HG03575 (cell line): Measurements from ENCODE around the gene QARS1.

Experiments
- ATAC-seq: cut with Tn5 transposase; IDR thresholded peaks from one replicate; pipeline ENCODE4 v1.9.1; 2021; ENCODE audit not compliant: unreplicated experiment, insufficient number of reproducible peaks, low FRiP score; ENCODE audit errors: extremely low read depth

QARS1 gene

DNA sequence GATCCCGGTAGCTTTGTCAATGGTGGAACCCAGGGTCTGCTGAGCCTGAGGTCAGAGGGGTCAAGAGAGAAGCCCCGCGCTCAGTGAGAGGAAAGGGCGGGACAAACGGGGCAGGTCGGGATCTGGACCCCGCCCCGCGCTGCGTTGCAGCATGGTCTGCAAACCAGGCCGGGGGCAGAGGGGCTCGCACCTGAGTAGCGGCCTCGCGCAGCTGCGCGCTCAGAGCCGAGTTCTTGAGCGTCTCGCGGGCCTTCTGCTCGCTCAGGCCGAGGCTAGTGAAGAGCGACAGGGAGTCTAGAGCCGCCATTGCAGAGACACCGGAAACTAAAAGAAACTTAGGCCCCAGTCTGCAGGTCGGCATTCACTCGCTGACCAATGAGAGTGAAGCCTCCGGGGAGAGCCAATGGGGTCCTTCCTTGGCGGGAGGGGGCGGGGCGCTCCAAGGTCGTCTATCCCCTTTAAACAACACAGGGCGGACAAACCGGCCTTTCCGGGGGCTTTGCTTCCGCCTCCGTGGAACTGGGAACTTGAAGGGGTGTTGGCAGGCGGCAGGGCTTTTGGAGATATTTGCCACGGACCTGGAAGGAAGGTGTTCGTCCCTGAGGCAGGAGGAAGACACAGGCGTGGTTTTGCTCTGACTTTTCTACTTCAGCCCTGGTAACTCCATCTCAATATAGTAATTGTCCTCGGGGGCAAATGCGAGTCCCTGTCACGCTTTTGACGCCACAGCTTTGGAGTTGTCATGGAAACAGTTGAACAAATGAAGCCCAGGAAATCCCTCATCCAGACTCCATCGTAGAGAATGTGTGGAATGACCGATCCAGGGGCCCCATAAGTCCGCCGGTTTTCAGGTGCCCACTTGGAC lies at the start of gene QARS1:
Gene QARS1, minus strand, starts transcription at position 331 of the 865 bp plus-strand sequence. Its CDS starts 24 bp downstream, at position 307.
- ATAC-seq: no peak

DNA sequence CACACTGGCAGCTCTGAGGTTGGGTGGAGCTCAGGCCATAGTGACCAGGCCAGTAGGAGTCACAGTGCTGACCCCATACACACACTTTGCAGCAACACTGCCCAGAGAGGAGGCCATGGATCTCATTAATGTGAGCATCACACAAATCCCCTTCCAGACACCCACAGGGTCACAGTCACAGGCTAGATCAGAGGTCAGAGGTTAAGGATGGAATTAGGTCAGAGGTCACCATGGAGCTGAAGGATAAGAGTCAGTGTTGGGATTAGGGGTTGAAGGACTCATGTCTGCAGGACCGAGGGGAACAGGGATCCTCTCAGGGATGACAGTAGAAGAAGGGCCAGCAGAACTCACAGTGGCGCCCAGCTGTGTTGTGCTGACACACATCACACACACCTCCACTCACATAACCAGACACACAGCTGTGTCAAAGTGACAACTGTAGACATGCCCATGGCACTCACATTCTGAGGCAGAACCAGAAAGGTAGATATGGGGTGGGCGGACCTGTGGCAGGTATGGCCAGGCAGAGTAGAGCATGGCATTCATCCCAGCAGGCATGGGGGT lies 48.9 kb upstream of the QARS1 start:
- no peak for ATAC-seq

DNA sequence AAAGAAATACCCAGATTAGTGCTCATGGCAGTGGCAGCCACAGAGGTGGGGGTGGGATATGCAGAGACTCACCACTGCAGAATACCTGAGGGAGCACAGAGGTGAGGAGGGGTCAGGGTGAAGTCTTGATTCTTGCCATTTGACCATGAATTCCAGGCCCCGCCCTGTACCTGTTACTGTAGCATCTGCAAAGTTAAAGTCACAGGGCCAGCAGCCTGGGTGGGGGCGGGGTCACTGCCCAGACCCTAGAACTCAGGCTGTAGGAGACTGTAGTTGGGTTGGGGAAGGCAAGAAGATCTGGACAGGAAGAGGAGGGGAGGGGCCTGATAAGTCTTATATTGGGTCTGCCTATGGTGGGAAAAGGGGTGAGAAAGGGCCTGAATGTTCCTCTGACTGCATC lies 47.1 kb upstream of the QARS1 start:
- ATAC-seq: no peak

DNA sequence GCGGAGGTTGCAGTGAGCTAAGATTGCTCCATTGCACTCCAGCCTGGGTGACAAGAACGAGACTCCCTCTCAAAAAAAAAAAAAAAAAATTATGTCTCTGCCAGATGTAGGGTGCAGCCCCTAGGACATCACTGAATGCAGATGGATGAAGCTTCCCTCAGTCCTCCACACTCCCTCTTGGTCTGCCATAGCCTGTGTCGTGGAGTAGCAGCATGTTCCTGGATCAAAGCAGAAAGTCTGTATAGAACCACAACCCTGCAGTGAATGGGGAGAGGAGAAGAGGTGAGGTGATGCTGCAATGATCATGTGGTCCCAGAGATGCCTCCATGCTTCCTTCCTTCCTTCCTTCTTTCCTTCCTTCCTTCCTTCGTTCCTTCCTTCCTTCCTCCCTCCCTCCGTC lies 43.6 kb upstream of the QARS1 start:
- no peak for ATAC-seq

- no peak for ATAC-seq
Observed at GRCh38 chr3:49140080-49140479, 35.5 kb upstream of the QARS1 start.

GRCh38 chr3:49135499-49135898 lies 30.9 kb upstream of the QARS1 start:
- no peak for ATAC-seq

- ATAC-seq: no peak
Observed at GRCh38 chr3:49134471-49135265, 30.1 kb upstream of the QARS1 start.

- no peak for ATAC-seq
Observed at GRCh38 chr3:49133226-49133951, 28.8 kb upstream of the QARS1 start.

DNA sequence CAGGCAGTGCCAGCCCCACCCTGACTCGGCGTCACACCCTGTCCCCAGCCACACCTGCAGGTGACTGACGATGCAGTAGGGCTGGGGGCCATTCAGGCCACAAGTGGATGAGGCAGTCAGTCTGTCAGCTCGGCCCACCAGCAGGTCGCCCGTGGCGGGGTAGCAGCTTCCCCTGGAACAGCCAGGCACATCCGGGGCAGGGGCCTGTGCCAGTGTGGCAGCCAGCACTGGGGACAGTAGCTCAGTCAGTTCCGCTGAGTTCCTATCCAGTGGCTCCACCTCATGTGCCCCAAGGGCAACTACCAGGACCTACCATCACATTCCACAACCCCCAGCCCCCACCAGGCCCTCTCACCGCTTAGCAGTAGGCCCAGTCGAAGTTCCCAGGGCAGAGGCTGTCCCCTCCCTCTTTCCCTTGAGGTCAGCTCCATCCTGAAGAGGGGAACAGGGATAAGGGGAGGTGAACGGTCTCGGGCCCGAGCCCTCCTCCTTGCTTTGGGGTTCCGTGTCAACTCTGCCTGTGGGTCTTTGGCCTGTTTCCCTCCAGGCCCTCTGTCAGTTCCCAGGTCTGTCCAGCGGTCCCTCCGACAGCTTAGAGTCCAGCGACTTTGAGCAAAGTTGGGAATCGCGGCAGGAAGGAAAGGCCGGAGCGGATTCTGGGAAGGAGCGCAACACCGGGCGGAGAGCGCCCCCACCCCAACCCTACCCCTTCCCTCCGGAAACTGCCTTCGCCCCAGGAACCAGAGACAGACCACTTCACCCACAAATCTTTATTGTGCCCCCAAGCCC lies 28.1 kb upstream of the QARS1 start, which contains the start of gene LAMB2:
Gene LAMB2, minus strand, starts transcription at position 614 of the 789 bp plus-strand sequence. Its CDS starts 183 bp downstream, at position 431.
- no peak for ATAC-seq

GRCh38 chr3:49132073-49132436 lies 27.5 kb upstream of the QARS1 start:
- ATAC-seq: no peak

- ATAC-seq: no peak
Observed at GRCh38 chr3:49131576-49131975, 27.0 kb upstream of the QARS1 start.

DNA sequence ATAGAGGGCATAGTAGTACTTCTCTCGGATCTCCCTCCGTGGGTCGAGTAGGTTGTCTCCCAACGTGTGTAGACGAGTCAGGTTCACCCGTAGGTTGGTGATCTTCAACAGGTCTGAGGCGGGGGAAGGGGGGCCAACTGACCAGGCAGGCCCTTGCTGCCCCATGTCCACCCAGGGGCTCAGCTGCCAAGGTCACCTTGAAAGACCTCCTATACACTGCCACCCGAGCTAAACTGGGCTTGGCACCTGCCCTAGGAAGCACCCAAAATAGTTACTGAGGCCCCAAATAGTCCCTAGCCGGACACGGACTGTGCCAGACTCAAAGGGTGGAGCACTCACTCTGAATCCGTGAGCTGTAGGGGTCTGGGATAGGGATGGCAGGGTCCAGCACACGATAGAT lies 26.5 kb upstream of the QARS1 start:
- ATAC-seq: no peak

- no peak for ATAC-seq
Observed at GRCh38 chr3:49124991-49125670, 20.6 kb upstream of the QARS1 start.

DNA sequence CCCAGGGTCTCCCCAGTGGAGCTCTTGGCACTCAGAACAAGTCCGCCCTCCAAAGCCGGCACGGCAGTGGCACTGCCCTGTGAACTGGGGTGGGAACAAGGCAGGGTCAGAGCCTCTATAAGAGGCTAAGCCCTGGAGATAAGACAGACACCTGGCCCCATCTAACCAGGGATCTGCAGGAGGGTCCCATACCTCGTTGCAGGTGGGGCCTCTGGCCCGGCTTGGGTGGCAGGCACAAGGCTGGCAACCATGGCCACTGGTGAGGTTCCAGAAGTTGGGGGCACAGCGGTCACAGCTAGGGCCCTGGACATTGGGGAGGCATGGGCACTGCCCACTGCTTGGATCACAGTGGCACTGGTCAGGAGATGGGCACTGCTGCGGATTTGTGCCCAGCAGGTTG lies 19.6 kb upstream of the QARS1 start:
- no peak for ATAC-seq

- no peak for ATAC-seq
Observed at GRCh38 chr3:49123687-49124086, 19.1 kb upstream of the QARS1 start.

GRCh38 chr3:49122886-49123545 lies 18.5 kb upstream of the QARS1 start:
- no peak for ATAC-seq

DNA sequence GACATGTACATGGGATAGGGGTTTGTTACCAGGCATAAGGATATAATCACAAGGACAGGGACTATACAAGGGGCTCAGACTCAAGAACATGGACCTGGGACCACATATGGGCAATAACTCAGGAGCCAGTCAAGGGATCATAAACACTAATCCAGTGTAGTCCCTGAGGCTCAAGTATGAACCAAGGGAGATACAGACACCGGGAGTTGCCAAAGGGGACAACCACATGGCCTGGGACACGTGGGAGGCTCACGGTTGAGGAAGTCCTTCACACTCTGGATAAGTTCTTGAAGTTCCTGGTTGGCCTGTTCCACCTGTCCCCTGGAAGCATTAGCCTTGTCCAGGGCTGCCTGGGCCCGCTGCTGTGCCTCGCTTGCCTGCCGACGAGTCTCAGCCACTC lies 17.9 kb upstream of the QARS1 start:
- ATAC-seq: no peak
